ENCODE data around the gene DEXI.
"Not testable (repeated sequence)": the region's sequence is repeated elsewhere in the genome, so short reads cannot be mapped to it uniquely, and the experiment has no call there.

DEXI gene

GRCh38 chr16:10925285-10925684 is 17.0 kb downstream of the DEXI start:
- not testable (repeated sequence) for DNase-seq

- DNase-seq = no peak
Measured at GRCh38 chr16:10923650-10924214, 18.5 kb downstream of the DEXI start.

GRCh38 chr16:10923146-10923649 is 19.1 kb downstream of the DEXI start:
- no peak for DNase-seq

- DNase-seq = no peak
Measured at GRCh38 chr16:10922328-10923145, 19.7 kb downstream of the DEXI start.

- DNase-seq = no peak
Measured at GRCh38 chr16:10921536-10922327, 20.5 kb downstream of the DEXI start.

- DNase-seq = no peak
Measured at GRCh38 chr16:10920726-10921427, 21.4 kb downstream of the DEXI start.

- DNase-seq = no peak
Measured at GRCh38 chr16:10919003-10919351, 23.3 kb downstream of the DEXI start.

GRCh38 chr16:10918294-10919002 is 23.8 kb downstream of the DEXI start:
- peak; percentile 79 for DNase-seq

- no peak for DNase-seq
Measured at GRCh38 chr16:10916534-10916933, 25.7 kb downstream of the DEXI start.

GRCh38 chr16:10911267-10911666 is 31.0 kb downstream of the DEXI start:
- DNase-seq = no peak

- DNase-seq = no peak
Measured at GRCh38 chr16:10907757-10908045, 34.6 kb downstream of the DEXI start.

- no peak for DNase-seq
Measured at GRCh38 chr16:10906914-10907756, 35.1 kb downstream of the DEXI start.

GRCh38 chr16:10906482-10906881 is 35.8 kb downstream of the DEXI start:
- DNase-seq = no peak

- no peak for DNase-seq
Measured at GRCh38 chr16:10902999-10903398, 39.3 kb downstream of the DEXI start.

- DNase-seq = no peak
Measured at GRCh38 chr16:10897134-10897533, 45.1 kb downstream of the DEXI start.

- DNase-seq = no peak
Measured at GRCh38 chr16:10896723-10897122, 45.5 kb downstream of the DEXI start.

GRCh38 chr16:10896165-10896564 is 46.1 kb downstream of the DEXI start:
- no peak for DNase-seq

- DNase-seq = no peak
Measured at GRCh38 chr16:10895053-10895946, 47.0 kb downstream of the DEXI start.

GRCh38 chr16:10892782-10893318 is 49.4 kb downstream of the DEXI start:
- DNase-seq = no peak

- no peak for DNase-seq
Measured at GRCh38 chr16:10889855-10890254, 52.4 kb downstream of the DEXI start.
